SK-N-SH (cell line): ENCODE data around the gene SNED1. TPM values are rescaled to one million over a fixed set of nuclear protein-coding genes. Genes with fewer than 3 reads are reported as not detected.

Source experiments
- CTCF ChIA-PET: fragments of 300-600, 350-600 bp; formaldehyde crosslinking; extraction: SDS; loops from one replicate; lab custom pipeline; 2021; lab: Yijun Ruan, JAX
- POLR2A ChIA-PET: fragments of 350-600 bp; sonication (Branson Sonifier 250); formaldehyde crosslinking; extraction: SDS; loops from one replicate; lab custom pipeline; 2020; ENCODE audit warnings: antibody characterized with exemption, inconsistent platforms; lab: Yijun Ruan, JAX
- DNase-seq: peaks from one replicate; pipeline ENCODE4 v3.0.0; 2012
- H2AFZ ChIP-seq: fragments of 200-600 bp; sonication (generic); 2 replicates; pipeline ENCODE4 v1.8.1; 2016; ENCODE audit warnings: antibody characterized with exemption, mild to moderate bottlenecking, low read depth
- H3F3A ChIP-seq: fragments of 200-600 bp; sonication (generic); replicated peaks from 2 replicates; pipeline ENCODE3; 2016; ENCODE audit warnings: antibody characterized with exemption, mild to moderate bottlenecking; ENCODE audit not compliant: insufficient read depth
- H3K27ac ChIP-seq, 2 experiments: fragments of 200-500 bp in 1 of 2; fragments of 200-600 bp in 1 of 2; sonication (Bioruptor generic) in 1 of 2; sonication (generic), shearing (Covaris generic) in 1 of 2; 2 replicates each; pipeline versions ENCODE4 v1.5.1 to v1.6.1; 2014 to 2016; ENCODE audit warnings: low read depth in 2 of 2, inconsistent platforms in 1 of 2, low read length in 1 of 2, mild to moderate bottlenecking in 1 of 2, mixed read lengths in 1 of 2
- H3K27me3 ChIP-seq: fragments of 200-600 bp; sonication (generic), shearing (Covaris generic); 2 replicates; pipeline ENCODE4 v1.6.1; 2016; ENCODE audit warnings: mixed run types; ENCODE audit not compliant: insufficient read depth
- H3K36me3 ChIP-seq, 2 experiments: fragments of 200-500 bp in 1 of 2; fragments of 200-600 bp in 1 of 2; sonication (Bioruptor generic) in 1 of 2; sonication (generic) in 1 of 2; replicated peaks in 1 of 2; 2 replicates each; pipeline versions ENCODE3 to v1.5.1; 2014 to 2016; ENCODE audit warnings: low read length in 1 of 2, mild to moderate bottlenecking in 1 of 2; ENCODE audit not compliant: insufficient read depth in 2 of 2, control insufficient read depth in 1 of 2
- H3K4me1 ChIP-seq, 2 experiments: fragments of 200-500 bp in 1 of 2; fragments of 200-600 bp in 1 of 2; sonication (Bioruptor generic) in 1 of 2; sonication (generic), shearing (Covaris generic) in 1 of 2; 2 replicates each; pipeline versions ENCODE4 v1.5.1 to v1.6.1; 2014 to 2016; ENCODE audit warnings: low read depth in 1 of 2, low read length in 1 of 2, mixed run types in 1 of 2; ENCODE audit not compliant: insufficient read depth in 2 of 2, control insufficient read depth in 1 of 2
- H3K4me2 ChIP-seq: fragments of 200-600 bp; sonication (generic), shearing (Covaris generic); 2 replicates; pipeline ENCODE4 v1.6.1; 2017; ENCODE audit warnings: mixed run types
- H3K4me3 ChIP-seq, 2 experiments: fragments of 200-500 bp in 1 of 2; fragments of 200-600 bp in 1 of 2; sonication (Bioruptor generic) in 1 of 2; sonication (generic), shearing (Covaris generic) in 1 of 2; 2 replicates each; pipeline versions ENCODE4 v1.5.1 to v1.8.1; 2014 to 2016; ENCODE audit warnings: low read depth in 2 of 2, inconsistent platforms in 1 of 2, low read length in 1 of 2, mild to moderate bottlenecking in 1 of 2, mixed read lengths in 1 of 2, moderate library complexity in 1 of 2
- H3K79me2 ChIP-seq: fragments of 200-600 bp; sonication (generic); 2 replicates; pipeline ENCODE4 v1.8.1; 2017; ENCODE audit warnings: mild to moderate bottlenecking; ENCODE audit not compliant: insufficient read depth
- H3K9ac ChIP-seq: fragments of 200-600 bp; sonication (generic); 2 replicates; pipeline ENCODE4 v1.6.1; 2017; ENCODE audit warnings: mixed run types
- H3K9me2 ChIP-seq: fragments of 200-600 bp; sonication (generic); 2 replicates; pipeline ENCODE4 v1.6.1; 2017; ENCODE audit warnings: mixed run types
- H3K9me3 ChIP-seq: fragments of 200-600 bp; sonication (generic); 2 replicates; pipeline ENCODE4 v1.6.1; 2017; ENCODE audit warnings: mixed run types, mild to moderate bottlenecking, moderate library complexity
- H4K20me1 ChIP-seq: fragments of 200-600 bp; sonication (generic); 2 replicates; pipeline ENCODE4 v1.6.1; 2017; ENCODE audit warnings: mild to moderate bottlenecking, mixed run types; ENCODE audit not compliant: insufficient read depth
- CHD2 ChIP-seq: fragments of 150-350 bp; IDR thresholded peaks from 2 replicates; pipeline ENCODE4 v1.6.1; 2018; ENCODE audit warnings: low read length; ENCODE audit not compliant: partially characterized antibody
- EP300 ChIP-seq, 2 experiments: IDR thresholded peaks; 2 replicates each; pipeline versions ENCODE4 v1.4.0 to v1.6.1; 2012; ENCODE audit warnings: borderline replicate concordance in 1 of 2, low read depth in 1 of 2, low read length in 1 of 2
- FOSL2 ChIP-seq: IDR thresholded peaks from 2 replicates; pipeline ENCODE4 v1.4.0; 2012; ENCODE audit warnings: low read depth, mild to moderate bottlenecking, moderate library complexity, borderline replicate concordance
- FOXJ3 ChIP-seq: sonication (generic); formaldehyde crosslinking; IDR thresholded peaks from 2 replicates; pipeline ENCODE4 v1.5.1; 2020; ENCODE audit warnings: mild to moderate bottlenecking, missing genetic modification reagents
- GABPA ChIP-seq: IDR thresholded peaks from 2 replicates; pipeline ENCODE4 v1.4.0; 2012; ENCODE audit warnings: low read depth, mild to moderate bottlenecking
- GATA2 ChIP-seq: sonication (generic); formaldehyde crosslinking; IDR thresholded peaks from 2 replicates; pipeline ENCODE4 v1.5.0; 2020; ENCODE audit warnings: mild to moderate bottlenecking, missing genetic modification reagents
- NFIC ChIP-seq: IDR thresholded peaks from 2 replicates; pipeline ENCODE4 v1.4.0; 2012; ENCODE audit warnings: borderline replicate concordance
- RFX5 ChIP-seq: IDR thresholded peaks from 2 replicates; pipeline ENCODE4 v1.6.1; 2012; ENCODE audit warnings: mild to moderate bottlenecking, improper control_type of control experiment, low read length
- SIN3A ChIP-seq: IDR thresholded peaks from 2 replicates; pipeline ENCODE4 v1.6.1; 2012; ENCODE audit warnings: low read depth, mild to moderate bottlenecking, low read length, moderate library complexity, borderline replicate concordance
- SMC3 ChIP-seq: IDR thresholded peaks from 2 replicates; pipeline ENCODE4 v1.6.1; 2012; ENCODE audit warnings: low read depth, low read length, improper control_type of control experiment
- WGBS: methylation state at CpG from one replicate; pipeline ENCODE4 v1.1.6; 2017; ENCODE audit warnings: low lambda C conversion rate; 5-methylcytosine and 5-hydroxymethylcytosine counted together
- polyA plus RNA-seq, 3 experiments: library from polyadenylated mRNA; depleted of rRNA; stranded (reverse); fragments of >200 nt; gene quantifications; 2 replicates each; pipeline ENCODE4 v1.2.3, GENCODE V29; 2012
- TF ChIP-seq, protein P1 (sequence below): IDR thresholded peaks from 2 replicates; pipeline ENCODE4; 2012
- TF ChIP-seq, protein P2 (sequence below): IDR thresholded peaks from 2 replicates; pipeline ENCODE4 v1.4.0; 2012; ENCODE audit warnings: low read depth
- TF ChIP-seq, protein P3 (sequence below): IDR thresholded peaks from 2 replicates; pipeline ENCODE4 v1.6.1; 2012; ENCODE audit warnings: mild to moderate bottlenecking, low read depth, low read length, moderate library complexity
- TF ChIP-seq, protein P4 (sequence below): IDR thresholded peaks from 2 replicates; pipeline ENCODE4 v1.4.0; 2012; ENCODE audit warnings: low read depth, borderline replicate concordance
- TF ChIP-seq, protein P5 (sequence below): fragments of 200-600 bp; sonication (generic); IDR thresholded peaks from 2 replicates; pipeline ENCODE4 v1.6.1; 2017; ENCODE audit warnings: antibody characterized with exemption, mild to moderate bottlenecking, moderate library complexity

The SNED1 gene
- polyA plus RNA-seq, 1 of the 3 experiments (the other 2 are of a cell fraction): 0.03 TPM

DNA sequence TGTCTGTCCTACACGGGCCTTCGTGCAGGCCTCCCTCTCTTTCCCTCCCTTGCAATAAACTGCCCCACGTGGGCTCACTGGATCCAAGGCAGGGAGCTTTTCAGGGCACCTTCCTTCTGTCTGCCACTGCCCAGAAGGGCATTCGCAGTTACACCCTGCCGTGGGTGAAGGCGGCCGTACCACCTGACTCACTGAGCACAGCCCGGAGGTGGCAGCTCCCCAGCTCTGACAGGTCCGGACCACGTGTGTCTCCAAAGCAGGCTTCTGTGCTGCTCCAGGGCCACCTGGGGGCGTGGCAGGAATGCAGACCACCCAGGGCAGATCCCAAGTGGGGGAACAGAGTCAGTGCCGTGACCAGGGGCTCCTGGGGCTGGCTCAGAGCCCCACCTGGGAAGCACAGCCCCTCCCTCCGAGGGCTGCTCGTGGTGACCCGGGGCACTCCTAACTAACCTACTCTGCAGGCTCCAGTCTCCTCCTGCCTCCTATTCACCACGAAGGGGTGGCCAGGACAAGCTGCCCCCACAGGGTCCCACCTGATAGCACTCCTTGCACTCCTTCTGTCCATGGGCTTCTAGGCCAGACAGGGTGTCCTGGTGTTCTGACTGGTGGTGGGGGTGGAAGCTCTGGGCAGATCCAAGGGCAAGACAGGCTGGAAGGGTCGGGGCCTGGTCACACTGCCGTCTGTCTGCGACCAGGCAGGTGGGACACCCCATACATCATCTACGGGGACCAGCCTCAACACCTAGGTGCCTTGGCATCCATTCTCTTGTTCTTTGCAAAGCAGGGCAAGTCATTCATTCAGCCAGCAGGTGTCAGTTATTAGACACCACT, 9.7 kb downstream of the SNED1 start (continued):
- TF ChIP-seq, protein P1, sequence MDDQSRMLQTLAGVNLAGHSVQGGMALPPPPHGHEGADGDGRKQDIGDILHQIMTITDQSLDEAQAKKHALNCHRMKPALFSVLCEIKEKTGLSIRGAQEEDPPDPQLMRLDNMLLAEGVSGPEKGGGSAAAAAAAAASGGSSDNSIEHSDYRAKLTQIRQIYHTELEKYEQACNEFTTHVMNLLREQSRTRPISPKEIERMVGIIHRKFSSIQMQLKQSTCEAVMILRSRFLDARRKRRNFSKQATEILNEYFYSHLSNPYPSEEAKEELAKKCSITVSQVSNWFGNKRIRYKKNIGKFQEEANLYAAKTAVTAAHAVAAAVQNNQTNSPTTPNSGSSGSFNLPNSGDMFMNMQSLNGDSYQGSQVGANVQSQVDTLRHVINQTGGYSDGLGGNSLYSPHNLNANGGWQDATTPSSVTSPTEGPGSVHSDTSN: no peak
- no peak for TF ChIP-seq NFIC

DNA sequence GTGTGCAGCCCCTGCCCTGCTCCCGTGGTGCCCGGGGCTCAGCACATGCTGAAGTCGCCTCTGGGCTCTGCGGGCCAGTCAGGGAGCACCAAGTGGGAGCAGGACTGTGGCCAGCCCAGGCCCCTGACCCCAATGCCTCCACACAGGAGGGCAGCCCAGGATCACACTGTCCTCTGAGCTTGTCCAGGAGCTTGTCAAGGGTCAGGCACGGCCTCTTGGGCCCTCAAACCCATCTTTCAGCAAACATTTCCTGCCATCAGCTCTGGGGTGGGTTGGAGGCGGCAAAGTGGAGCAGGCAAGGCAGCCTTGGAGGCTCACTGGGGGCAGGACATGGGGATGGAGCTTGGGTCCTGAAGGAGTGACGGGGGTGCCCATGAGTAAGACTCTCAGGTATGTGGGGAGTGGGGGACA, 10.3 kb downstream of the SNED1 start:
- Histone ChIP-seq H3K36me3 (no peaks in the 10 kb centered on the region), H3K4me2 (no peak overlapping the region), H3K4me1 (peaks cover 0 to 12% of the 10 kb centered on the region in 2 experiments; a peak in 2 of 4 replicates), H3K79me2 (no peaks in the 10 kb centered on the region), H4K20me1 (no peaks in the 10 kb centered on the region), H3K9me2 (no peaks in the 10 kb centered on the region), H3K9ac (no peak overlapping the region), H3K9me3 (peaks cover 13% of the 10 kb centered on the region; the same call in 1 of the 2 replicates), H3K27ac (no peak overlapping the region), H3K4me3 (no peak overlapping the region), H3F3A (no peaks in the 10 kb centered on the region), H2AFZ (no peak overlapping the region), H3K27me3 (no peaks in the 10 kb centered on the region)
- no peak for TF ChIP-seq RFX5
- TF ChIP-seq, protein P2, sequence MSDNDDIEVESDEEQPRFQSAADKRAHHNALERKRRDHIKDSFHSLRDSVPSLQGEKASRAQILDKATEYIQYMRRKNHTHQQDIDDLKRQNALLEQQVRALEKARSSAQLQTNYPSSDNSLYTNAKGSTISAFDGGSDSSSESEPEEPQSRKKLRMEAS: no peak
- no peak for TF ChIP-seq EP300 (IDR thresholded peaks at IDR 0.05; ENCODE audit: borderline replicate concordance in 1 of 2, low read depth in 1 of 2, low read length in 1 of 2)
- TF ChIP-seq, protein P3, sequence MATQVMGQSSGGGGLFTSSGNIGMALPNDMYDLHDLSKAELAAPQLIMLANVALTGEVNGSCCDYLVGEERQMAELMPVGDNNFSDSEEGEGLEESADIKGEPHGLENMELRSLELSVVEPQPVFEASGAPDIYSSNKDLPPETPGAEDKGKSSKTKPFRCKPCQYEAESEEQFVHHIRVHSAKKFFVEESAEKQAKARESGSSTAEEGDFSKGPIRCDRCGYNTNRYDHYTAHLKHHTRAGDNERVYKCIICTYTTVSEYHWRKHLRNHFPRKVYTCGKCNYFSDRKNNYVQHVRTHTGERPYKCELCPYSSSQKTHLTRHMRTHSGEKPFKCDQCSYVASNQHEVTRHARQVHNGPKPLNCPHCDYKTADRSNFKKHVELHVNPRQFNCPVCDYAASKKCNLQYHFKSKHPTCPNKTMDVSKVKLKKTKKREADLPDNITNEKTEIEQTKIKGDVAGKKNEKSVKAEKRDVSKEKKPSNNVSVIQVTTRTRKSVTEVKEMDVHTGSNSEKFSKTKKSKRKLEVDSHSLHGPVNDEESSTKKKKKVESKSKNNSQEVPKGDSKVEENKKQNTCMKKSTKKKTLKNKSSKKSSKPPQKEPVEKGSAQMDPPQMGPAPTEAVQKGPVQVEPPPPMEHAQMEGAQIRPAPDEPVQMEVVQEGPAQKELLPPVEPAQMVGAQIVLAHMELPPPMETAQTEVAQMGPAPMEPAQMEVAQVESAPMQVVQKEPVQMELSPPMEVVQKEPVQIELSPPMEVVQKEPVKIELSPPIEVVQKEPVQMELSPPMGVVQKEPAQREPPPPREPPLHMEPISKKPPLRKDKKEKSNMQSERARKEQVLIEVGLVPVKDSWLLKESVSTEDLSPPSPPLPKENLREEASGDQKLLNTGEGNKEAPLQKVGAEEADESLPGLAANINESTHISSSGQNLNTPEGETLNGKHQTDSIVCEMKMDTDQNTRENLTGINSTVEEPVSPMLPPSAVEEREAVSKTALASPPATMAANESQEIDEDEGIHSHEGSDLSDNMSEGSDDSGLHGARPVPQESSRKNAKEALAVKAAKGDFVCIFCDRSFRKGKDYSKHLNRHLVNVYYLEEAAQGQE: no peak
- TF ChIP-seq, protein P1: no peak
- TF ChIP-seq GABPA: no peak
- no peak for TF ChIP-seq FOSL2
- TF ChIP-seq, protein P4, sequence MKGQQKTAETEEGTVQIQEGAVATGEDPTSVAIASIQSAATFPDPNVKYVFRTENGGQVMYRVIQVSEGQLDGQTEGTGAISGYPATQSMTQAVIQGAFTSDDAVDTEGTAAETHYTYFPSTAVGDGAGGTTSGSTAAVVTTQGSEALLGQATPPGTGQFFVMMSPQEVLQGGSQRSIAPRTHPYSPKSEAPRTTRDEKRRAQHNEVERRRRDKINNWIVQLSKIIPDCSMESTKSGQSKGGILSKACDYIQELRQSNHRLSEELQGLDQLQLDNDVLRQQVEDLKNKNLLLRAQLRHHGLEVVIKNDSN: no peak
- TF ChIP-seq, protein P5, sequence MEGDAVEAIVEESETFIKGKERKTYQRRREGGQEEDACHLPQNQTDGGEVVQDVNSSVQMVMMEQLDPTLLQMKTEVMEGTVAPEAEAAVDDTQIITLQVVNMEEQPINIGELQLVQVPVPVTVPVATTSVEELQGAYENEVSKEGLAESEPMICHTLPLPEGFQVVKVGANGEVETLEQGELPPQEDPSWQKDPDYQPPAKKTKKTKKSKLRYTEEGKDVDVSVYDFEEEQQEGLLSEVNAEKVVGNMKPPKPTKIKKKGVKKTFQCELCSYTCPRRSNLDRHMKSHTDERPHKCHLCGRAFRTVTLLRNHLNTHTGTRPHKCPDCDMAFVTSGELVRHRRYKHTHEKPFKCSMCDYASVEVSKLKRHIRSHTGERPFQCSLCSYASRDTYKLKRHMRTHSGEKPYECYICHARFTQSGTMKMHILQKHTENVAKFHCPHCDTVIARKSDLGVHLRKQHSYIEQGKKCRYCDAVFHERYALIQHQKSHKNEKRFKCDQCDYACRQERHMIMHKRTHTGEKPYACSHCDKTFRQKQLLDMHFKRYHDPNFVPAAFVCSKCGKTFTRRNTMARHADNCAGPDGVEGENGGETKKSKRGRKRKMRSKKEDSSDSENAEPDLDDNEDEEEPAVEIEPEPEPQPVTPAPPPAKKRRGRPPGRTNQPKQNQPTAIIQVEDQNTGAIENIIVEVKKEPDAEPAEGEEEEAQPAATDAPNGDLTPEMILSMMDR: no peak
- no peak for TF ChIP-seq FOXJ3 (CRISPR knock-in tag)
- TF ChIP-seq CHD2: no peak
- TF ChIP-seq SMC3: no peak
- TF ChIP-seq GATA2 (CRISPR knock-in tag): no peak
- no peak for TF ChIP-seq SIN3A
- DNase-seq: no peak
- ChIA-PET CTCF (interaction anchor here (1.2 kb wide), 1 partner anchor 99 kb away, joined by 4 read pairs; no protein-coding TSS in a partner anchor), POLR2A (no interaction called here)
- 46% methylated on average over 5 of the region's 7 CpGs for WGBS
